ENCODE results near the gene SORCS1.

- TF ChIP-seq CTCF (IDR thresholded peaks at IDR 0.05; ENCODE audit: low read depth, low read length): no peak
- no peak for TF ChIP-seq POLR2A (IDR thresholded peaks at IDR 0.05; ENCODE audit: extremely low read depth, insufficient read length)
- TF ChIP-seq MAX (IDR thresholded peaks at IDR 0.05; ENCODE audit: low read depth, low read length): no peak
Measured at GRCh38 chr10:106978756-106979155, 185.8 kb downstream of the SORCS1 start.

Measured in NB4 (cell line).